GM10266 (cell line): Measurements from ENCODE around the gene P2RX3.
A peak's percentile ranks its signal among the peaks of the same experiment; 100 is the strongest.

ENCODE experiments used
- DNase-seq: peaks from one replicate; pipeline ENCODE4 v3.0.0; 2012; ENCODE audit errors: extremely low spot score
- CTCF ChIP-seq: IDR thresholded peaks from 2 replicates; pipeline ENCODE4 v1.5.1; 2012; ENCODE audit warnings: mild to moderate bottlenecking, low read depth; ENCODE audit not compliant: control insufficient read depth, insufficient read depth; ENCODE audit errors: missing control alignments

The P2RX3 gene

DNA sequence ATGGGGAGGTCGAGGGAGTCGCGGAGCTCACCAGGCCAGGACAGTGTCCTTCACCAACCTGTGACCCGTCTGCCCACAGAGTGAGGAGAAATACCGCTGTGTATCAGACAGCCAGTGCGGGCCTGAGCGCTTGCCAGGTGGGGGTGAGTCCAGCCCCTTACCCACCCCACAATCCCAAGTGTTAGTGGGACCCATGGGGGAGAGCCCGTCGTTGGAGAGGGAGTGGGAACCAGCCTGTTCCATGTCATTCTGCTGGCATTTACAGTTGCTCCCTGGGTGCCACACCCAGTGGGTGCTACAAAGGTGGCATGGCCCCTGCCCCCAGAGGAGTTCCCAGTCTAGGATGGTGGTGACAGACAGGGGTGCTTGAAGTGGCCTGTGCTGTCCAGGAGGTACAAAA is 9.2 kb downstream of the P2RX3 start:
- TF ChIP-seq CTCF = no peak
- no peak for DNase-seq

DNA sequence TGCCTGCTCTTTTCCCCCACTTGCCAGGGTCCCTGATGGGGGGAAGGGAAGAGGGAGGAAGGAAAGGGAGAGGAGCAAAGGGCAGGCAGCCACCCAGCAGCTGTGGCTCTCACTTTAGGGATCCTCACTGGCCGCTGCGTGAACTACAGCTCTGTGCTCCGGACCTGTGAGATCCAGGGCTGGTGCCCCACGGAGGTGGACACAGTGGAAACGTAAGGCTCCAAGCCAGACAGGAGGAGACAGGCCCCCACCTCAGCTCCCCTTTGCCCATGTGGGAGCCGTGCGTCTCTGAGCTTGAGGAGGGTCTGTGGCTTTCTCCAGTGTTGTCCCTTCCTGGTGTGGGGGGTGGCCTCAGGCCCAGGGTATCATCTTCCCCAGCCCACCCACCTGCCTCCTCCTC is 9.9 kb downstream of the P2RX3 start:
- no peak for DNase-seq

DNA sequence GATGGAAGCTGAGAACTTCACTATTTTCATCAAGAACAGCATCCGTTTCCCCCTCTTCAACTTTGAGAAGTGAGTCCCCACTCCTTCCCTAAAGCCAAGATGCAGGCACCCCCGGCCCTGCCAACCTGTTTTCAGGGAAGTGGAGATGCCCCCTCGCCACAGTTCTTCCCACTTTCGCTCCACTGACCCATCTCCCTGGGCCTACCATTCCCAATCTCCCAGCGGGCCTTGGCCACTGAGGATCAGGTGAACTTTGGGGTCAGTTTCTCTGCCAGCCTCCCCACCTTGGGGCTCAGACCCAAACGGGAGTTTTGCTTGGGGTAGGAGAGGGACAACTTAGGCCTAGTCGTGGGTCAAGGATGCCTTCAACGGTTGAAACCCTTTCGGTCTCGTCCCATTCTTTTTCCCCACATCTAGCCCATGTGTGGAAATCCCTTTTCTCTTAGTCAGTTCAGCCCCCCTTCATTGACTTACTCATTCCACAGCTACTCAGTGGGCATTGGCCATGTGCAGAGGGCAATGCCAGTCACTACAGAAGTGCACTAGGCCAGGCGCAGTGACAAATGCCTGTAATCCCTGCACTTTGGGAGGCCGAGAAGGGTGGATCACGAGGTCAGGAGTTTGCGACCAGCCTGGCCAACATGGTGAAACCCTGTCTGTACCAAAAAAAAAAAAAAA is 10.6 kb downstream of the P2RX3 start:
- DNase-seq = no peak
- TF ChIP-seq CTCF = no peak

More for the DNA sequence above, 9.9 kb downstream of the P2RX3 start:
- no peak for TF ChIP-seq CTCF

DNA sequence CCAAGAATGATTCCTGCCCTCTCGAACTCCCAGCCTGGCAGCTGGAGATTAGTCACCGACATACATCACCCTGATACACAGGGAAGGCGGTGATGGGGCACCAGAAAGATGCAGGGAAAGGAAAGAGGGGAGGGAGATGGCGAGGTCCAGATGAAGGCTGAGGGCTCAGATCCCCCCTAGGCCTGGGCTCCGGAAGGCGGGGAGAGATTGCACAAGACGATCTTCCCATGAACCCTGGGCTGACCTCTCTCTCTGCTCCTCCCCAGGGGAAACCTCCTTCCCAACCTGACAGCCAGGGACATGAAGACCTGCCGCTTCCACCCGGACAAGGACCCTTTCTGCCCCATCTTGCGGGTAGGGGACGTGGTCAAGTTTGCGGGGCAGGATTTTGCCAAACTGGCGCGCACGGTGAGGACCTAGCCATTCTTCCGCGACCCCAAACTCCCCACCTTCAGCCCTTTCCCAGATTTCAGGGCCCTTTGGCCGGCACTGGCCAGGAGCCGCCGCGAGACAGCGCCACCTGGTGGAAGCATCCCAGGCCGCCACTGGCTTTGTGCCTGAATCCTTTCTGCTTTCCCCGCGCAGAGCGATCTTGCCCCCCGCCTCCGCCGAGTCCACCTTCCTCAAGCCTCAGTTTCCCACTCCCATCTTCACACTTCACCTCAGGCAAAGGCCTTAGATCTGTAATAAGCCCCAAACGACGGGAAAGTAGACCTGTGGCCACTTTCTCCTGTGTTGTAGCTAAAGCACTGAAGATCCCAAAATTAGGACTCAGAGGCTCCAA is 11.5 kb downstream of the P2RX3 start:
- DNase-seq = peak; percentile 73
- peak; percentile 84 for TF ChIP-seq CTCF

GRCh38 chr11:57353036-57353435 is 14.9 kb downstream of the P2RX3 start:
- no peak for DNase-seq
- no peak for TF ChIP-seq CTCF

DNA sequence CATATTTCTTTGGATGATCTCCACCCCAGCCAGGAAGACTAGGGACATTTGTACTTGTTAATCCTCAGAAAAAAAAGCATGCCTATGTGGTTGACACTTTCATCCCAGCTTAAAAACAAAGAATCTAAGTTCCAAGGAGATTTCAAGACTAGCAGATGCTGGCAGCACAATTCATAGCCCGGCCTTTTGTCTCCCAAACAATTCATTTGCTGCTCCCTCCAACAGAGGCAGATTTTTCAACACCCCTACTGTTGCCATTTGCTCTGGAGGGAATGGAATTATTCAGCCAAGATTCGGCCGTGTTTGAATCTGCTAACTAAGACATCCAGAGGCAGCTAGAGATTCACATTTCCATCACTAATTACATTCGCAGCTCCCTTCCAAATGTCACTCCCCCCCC is 15.3 kb downstream of the P2RX3 start:
- TF ChIP-seq CTCF = no peak
- no peak for DNase-seq

DNA sequence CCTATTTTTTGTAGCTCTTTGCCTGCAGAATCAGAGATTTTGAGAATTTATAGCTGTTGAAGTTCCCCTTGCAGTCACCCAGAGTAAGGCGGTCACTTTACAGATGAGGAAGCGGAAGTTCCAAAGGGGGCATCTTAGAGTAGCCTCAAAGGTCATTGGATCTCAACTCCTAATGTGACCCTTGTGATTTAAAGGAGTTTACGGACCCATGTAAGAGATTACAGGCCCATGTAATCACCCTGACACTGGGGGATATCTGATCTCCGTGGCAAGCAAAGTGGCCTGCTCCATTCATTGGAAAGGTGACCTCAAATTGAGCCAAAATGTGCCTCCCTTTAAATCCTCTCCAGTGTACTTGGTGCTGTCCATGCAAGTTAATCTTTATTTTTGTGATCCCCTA is 15.7 kb downstream of the P2RX3 start:
- DNase-seq = no peak
- no peak for TF ChIP-seq CTCF
